Neural progenitor cell (in vitro differentiated cells): Measurements from ENCODE around the gene CCDC112. TPM values are rescaled to one million over a fixed set of nuclear protein-coding genes. Genes with fewer than 3 reads are reported as not detected.

Experiments
- DNase-seq: peaks from one replicate; pipeline ENCODE4 v3.0.0-alpha.2; 2016; ENCODE audit warnings: low spot score
- H2AFZ ChIP-seq: fragments of 200-600 bp; sonication (generic); replicated peaks from 2 replicates; pipeline ENCODE4 v1.6.1; 2016; ENCODE audit warnings: antibody characterized with exemption
- H3F3A ChIP-seq: fragments of 200-600 bp; sonication (generic); 2 replicates; pipeline ENCODE4 v1.6.1; 2016; ENCODE audit warnings: antibody characterized with exemption, low read depth
- H3K27ac ChIP-seq: fragments of 200-600 bp; sonication (generic); 2 replicates; pipeline ENCODE4 v1.5.1; 2016; ENCODE audit warnings: mild to moderate bottlenecking
- H3K27me3 ChIP-seq: fragments of 200-600 bp; sonication (generic); 2 replicates; pipeline ENCODE4 v1.6.1; 2016; ENCODE audit warnings: mild to moderate bottlenecking, moderate library complexity
- H3K36me3 ChIP-seq: fragments of 200-600 bp; sonication (generic); 2 replicates; pipeline ENCODE4 v1.5.1; 2016
- H3K4me1 ChIP-seq: fragments of 200-600 bp; sonication (generic); 2 replicates; pipeline ENCODE4 v1.6.1; 2016; ENCODE audit warnings: mixed run types
- H3K4me2 ChIP-seq: fragments of 200-600 bp; sonication (generic); 2 replicates; pipeline ENCODE4 v1.6.1; 2016
- H3K4me3 ChIP-seq: fragments of 200-600 bp; sonication (generic); 2 replicates; pipeline ENCODE4 v1.5.1; 2016
- H3K79me2 ChIP-seq: fragments of 200-600 bp; sonication (generic); 2 replicates; pipeline ENCODE4 v1.6.1; 2016; ENCODE audit warnings: low read depth
- H3K9ac ChIP-seq: fragments of 200-600 bp; sonication (generic); 2 replicates; pipeline ENCODE4 v1.6.1; 2016
- H3K9me3 ChIP-seq: fragments of 200-600 bp; sonication (generic); 2 replicates; pipeline ENCODE4 v1.5.1; 2016; ENCODE audit warnings: low read depth
- H4K20me1 ChIP-seq: fragments of 200-600 bp; sonication (generic); 2 replicates; pipeline ENCODE4 v1.6.1; 2016; ENCODE audit warnings: low read depth
- H3K27ac Mint-ChIP-seq: 3 replicates; pipeline ENCODE4 v1.8.0; 2021; ENCODE audit warnings: mixed read lengths
- H3K27me3 Mint-ChIP-seq: 2 replicates; pipeline ENCODE4 v1.8.0; 2022; ENCODE audit warnings: low read depth, mild to moderate bottlenecking, inconsistent platforms, moderate library complexity, mixed read lengths; ENCODE audit not compliant: insufficient read depth
- H3K36me3 Mint-ChIP-seq: 3 replicates; pipeline ENCODE4 v1.8.0; 2021; ENCODE audit warnings: mixed read lengths
- H3K4me1 Mint-ChIP-seq: 3 replicates; pipeline ENCODE4 v1.8.0; 2021; ENCODE audit warnings: mixed read lengths
- H3K4me3 Mint-ChIP-seq: 3 replicates; pipeline ENCODE4 v1.8.0; 2021; ENCODE audit warnings: mild to moderate bottlenecking, moderate library complexity, mixed read lengths
- H3K9me3 Mint-ChIP-seq: 3 replicates; pipeline ENCODE4 v1.8.0; 2020; ENCODE audit warnings: mixed read lengths
- EZH2 ChIP-seq: fragments of 200-600 bp; sonication (generic); IDR thresholded peaks from 2 replicates; pipeline ENCODE4 v1.6.1; 2017; ENCODE audit warnings: antibody characterized with exemption, mild to moderate bottlenecking, moderate library complexity
- EZH2phosphoT487 ChIP-seq: fragments of 200-600 bp; sonication (generic); IDR thresholded peaks from 2 replicates; pipeline ENCODE4 v1.6.1; 2017; ENCODE audit warnings: antibody characterized with exemption
- total RNA-seq: library from RNA; depleted of rRNA; stranded (reverse); fragments of >200 nt; gene quantifications from 2 replicates; pipeline ENCODE4 v1.2.3, GENCODE V29; 2015; ENCODE audit warnings: low replicate concordance
- TF ChIP-seq, protein P1 (sequence below): fragments of 200-600 bp; sonication (generic); IDR thresholded peaks from 2 replicates; pipeline ENCODE4 v1.5.1; 2017; ENCODE audit warnings: antibody characterized with exemption, mild to moderate bottlenecking

The CCDC112 gene
- total RNA-seq, 1 donor from 2014 or later, result 33.6 TPM

DNA sequence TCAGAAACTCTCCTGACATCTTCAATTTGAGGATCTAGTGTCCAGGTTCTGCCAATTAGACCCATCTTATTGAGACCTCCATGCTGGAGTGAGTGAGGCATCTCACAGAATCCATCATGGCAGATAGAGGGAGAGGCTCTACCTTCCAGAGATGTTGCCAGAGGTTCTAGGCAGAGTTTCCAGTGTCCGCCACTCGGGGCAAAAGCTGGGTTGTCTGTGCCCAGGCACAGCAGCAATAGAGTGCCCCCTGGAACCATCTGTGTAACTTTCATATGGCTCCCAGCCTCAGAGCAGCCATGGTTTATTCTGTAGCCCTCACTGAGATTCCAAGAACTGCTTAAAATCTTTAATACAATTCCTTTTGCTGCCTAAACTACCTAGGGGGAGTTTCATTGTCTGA, 16.6 kb upstream of the CCDC112 start:
- Histone ChIP-seq H3K9ac (no peak overlapping the region), H3K4me2 (no peak overlapping the region), H3K79me2 (no peaks in the 10 kb centered on the region), H3K4me3 (no peak overlapping the region), H3K4me1 (peaks cover 6% of the 10 kb centered on the region), H3K36me3 (no peaks in the 10 kb centered on the region), H4K20me1 (no peaks in the 10 kb centered on the region), H3F3A (no peaks in the 10 kb centered on the region), H3K27ac (no peak overlapping the region), H3K27me3 (no peaks in the 10 kb centered on the region), H2AFZ (no peak overlapping the region), H3K9me3 (no peaks in the 10 kb centered on the region)
- no peak for DNase-seq
- H3K9me3 Mint-ChIP-seq, result no peaks in the 10 kb centered on the region
- H3K4me3 Mint-ChIP-seq, result no peak overlapping the region
- TF ChIP-seq, protein P1, sequence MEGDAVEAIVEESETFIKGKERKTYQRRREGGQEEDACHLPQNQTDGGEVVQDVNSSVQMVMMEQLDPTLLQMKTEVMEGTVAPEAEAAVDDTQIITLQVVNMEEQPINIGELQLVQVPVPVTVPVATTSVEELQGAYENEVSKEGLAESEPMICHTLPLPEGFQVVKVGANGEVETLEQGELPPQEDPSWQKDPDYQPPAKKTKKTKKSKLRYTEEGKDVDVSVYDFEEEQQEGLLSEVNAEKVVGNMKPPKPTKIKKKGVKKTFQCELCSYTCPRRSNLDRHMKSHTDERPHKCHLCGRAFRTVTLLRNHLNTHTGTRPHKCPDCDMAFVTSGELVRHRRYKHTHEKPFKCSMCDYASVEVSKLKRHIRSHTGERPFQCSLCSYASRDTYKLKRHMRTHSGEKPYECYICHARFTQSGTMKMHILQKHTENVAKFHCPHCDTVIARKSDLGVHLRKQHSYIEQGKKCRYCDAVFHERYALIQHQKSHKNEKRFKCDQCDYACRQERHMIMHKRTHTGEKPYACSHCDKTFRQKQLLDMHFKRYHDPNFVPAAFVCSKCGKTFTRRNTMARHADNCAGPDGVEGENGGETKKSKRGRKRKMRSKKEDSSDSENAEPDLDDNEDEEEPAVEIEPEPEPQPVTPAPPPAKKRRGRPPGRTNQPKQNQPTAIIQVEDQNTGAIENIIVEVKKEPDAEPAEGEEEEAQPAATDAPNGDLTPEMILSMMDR, result no peak
- TF ChIP-seq EZH2phosphoT487 (no peak), EZH2 (no peak)
- H3K27ac Mint-ChIP-seq, result no peak overlapping the region
- no peaks in the 10 kb centered on the region for H3K4me1 Mint-ChIP-seq
- peaks cover under 1% of the 10 kb centered on the region for H3K27me3 Mint-ChIP-seq
- no peaks in the 10 kb centered on the region for H3K36me3 Mint-ChIP-seq

DNA sequence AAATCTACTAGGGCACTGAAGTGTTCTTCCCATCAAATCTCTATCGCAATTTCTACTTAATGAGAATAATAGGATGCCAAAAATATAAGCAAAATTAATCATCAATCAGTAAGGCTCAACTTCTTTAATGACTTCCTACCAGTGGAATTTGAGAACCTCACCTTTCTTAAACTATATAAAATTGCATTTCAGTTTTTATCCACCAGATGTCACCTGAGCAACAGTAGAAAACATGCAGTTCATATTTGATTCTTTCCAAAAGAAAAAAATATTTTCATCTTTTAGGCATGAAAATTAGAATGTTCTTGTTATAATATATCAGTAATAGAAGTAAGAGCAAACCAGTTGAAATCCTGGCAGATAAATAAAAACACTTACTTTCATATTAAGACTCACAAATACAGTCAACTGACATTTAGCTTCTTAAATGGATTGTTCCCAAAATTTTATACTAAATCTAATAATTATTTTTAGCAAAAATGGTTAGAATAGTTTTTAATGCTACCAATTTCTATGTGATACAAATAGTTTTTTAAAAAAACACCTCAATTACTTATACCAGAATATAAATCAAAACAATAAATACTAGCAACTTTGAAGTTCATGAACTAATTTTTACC, 13.4 kb upstream of the CCDC112 start:
- TF ChIP-seq, protein P1, result peak; percentile 74
- no peak for TF ChIP-seq EZH2phosphoT487
- no peak for TF ChIP-seq EZH2
- Mint-ChIP-seq H3K27ac (no peak overlapping the region), H3K27me3 (no peaks in the 10 kb centered on the region), H3K4me3 (no peak overlapping the region), H3K9me3 (no peaks in the 10 kb centered on the region), H3K4me1 (no peaks in the 10 kb centered on the region), H3K36me3 (no peaks in the 10 kb centered on the region)
- H2AFZ ChIP-seq, result no peak overlapping the region
- no peaks in the 10 kb centered on the region for H3K36me3 ChIP-seq
- no peaks in the 10 kb centered on the region for H3K27me3 ChIP-seq
- no peaks in the 10 kb centered on the region for H4K20me1 ChIP-seq
- no peaks in the 10 kb centered on the region for H3K79me2 ChIP-seq
- no peaks in the 10 kb centered on the region for H3F3A ChIP-seq
- H3K27ac ChIP-seq, result no peak overlapping the region
- no peaks in the 10 kb centered on the region for H3K4me1 ChIP-seq
- H3K4me2 ChIP-seq, result no peak overlapping the region
- no peaks in the 10 kb centered on the region for H3K9me3 ChIP-seq
- peak; percentile 18 for DNase-seq
- no peak overlapping the region for H3K9ac ChIP-seq
- no peak overlapping the region for H3K4me3 ChIP-seq

DNA sequence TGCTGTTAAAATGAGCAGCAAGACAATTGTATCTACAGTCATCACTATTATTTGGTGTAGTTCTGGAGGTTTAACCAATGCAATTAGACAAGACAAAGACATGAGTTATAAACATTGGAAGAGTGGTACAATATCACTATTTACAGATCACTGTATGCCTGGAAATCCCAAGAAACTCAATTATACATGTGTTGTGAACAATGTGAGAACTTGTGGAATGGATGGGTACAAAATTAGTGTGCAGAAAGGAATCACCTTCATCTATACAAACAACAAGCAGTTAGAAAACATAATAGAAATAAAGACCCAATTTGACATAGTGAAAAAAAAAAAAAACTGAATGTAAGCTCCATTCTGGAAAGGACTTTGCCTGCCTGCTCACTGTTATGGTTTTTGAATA, 12.4 kb upstream of the CCDC112 start:
- no peak overlapping the region for H3K4me3 ChIP-seq
- Mint-ChIP-seq H3K36me3 (no peaks in the 10 kb centered on the region), H3K9me3 (no peaks in the 10 kb centered on the region), H3K27me3 (no peaks in the 10 kb centered on the region), H3K4me3 (no peak overlapping the region), H3K4me1 (no peaks in the 10 kb centered on the region), H3K27ac (no peak overlapping the region)
- H4K20me1 ChIP-seq, result no peaks in the 10 kb centered on the region
- no peak overlapping the region for H3K4me2 ChIP-seq
- H3K9ac ChIP-seq, result no peak overlapping the region
- no peak for TF ChIP-seq EZH2
- TF ChIP-seq EZH2phosphoT487, result no peak
- TF ChIP-seq, protein P1, result no peak
- no peaks in the 10 kb centered on the region for H3K36me3 ChIP-seq
- no peaks in the 10 kb centered on the region for H3F3A ChIP-seq
- no peaks in the 10 kb centered on the region for H3K79me2 ChIP-seq
- no peak overlapping the region for H3K27ac ChIP-seq
- no peaks in the 10 kb centered on the region for H3K27me3 ChIP-seq
- H2AFZ ChIP-seq, result no peak overlapping the region
- H3K9me3 ChIP-seq, result no peaks in the 10 kb centered on the region
- no peaks in the 10 kb centered on the region for H3K4me1 ChIP-seq
- no peak for DNase-seq
